Stimulated activated CD8-positive, alpha-beta memory T cell treated with anti-CD3 and anti-CD28 coated beads, Interleukin-15, amount 100 ng/mL, for 1 hour (primary cell): Measurements from ENCODE around the gene PLEKHA7.

Source experiments
- DNase-seq: peaks from one replicate; pipeline ENCODE4 v3.0.0-alpha.2; 2020; ENCODE audit warnings: low read depth

Gene PLEKHA7

GRCh38 chr11:16805938-16806337 is 208.3 kb downstream of the PLEKHA7 start:
- DNase-seq = no peak

GRCh38 chr11:16804104-16804947 is 209.9 kb downstream of the PLEKHA7 start:
- DNase-seq = no peak

GRCh38 chr11:16801288-16801980 is 212.8 kb downstream of the PLEKHA7 start:
- DNase-seq = no peak

GRCh38 chr11:16800382-16800781 is 213.8 kb downstream of the PLEKHA7 start:
- DNase-seq = no peak

- DNase-seq = no peak
Observed at GRCh38 chr11:16799890-16800289, 214.3 kb downstream of the PLEKHA7 start.

- no peak for DNase-seq
Observed at GRCh38 chr11:16799221-16799620, 215.0 kb downstream of the PLEKHA7 start.

- DNase-seq = no peak
Observed at GRCh38 chr11:16797776-16798175, 216.4 kb downstream of the PLEKHA7 start.

GRCh38 chr11:16796311-16796710 is 217.9 kb downstream of the PLEKHA7 start:
- DNase-seq = no peak

GRCh38 chr11:16795146-16795545 is 219.1 kb downstream of the PLEKHA7 start:
- DNase-seq = no peak

- DNase-seq = no peak
Observed at GRCh38 chr11:16794047-16794818, 220.0 kb downstream of the PLEKHA7 start.

- no peak for DNase-seq
Observed at GRCh38 chr11:16793511-16793910, 220.7 kb downstream of the PLEKHA7 start.

- DNase-seq = no peak
Observed at GRCh38 chr11:16793009-16793408, 221.2 kb downstream of the PLEKHA7 start.

GRCh38 chr11:16792426-16792825 is 221.8 kb downstream of the PLEKHA7 start:
- DNase-seq = no peak

- no peak for DNase-seq
Observed at GRCh38 chr11:16791191-16791961, 222.8 kb downstream of the PLEKHA7 start.

GRCh38 chr11:16790486-16791190 is 223.6 kb downstream of the PLEKHA7 start:
- DNase-seq = no peak

- no peak for DNase-seq
Observed at GRCh38 chr11:16789560-16790485, 224.4 kb downstream of the PLEKHA7 start.

- no peak for DNase-seq
Observed at GRCh38 chr11:16789063-16789420, 225.2 kb downstream of the PLEKHA7 start.

GRCh38 chr11:16788141-16789062 is 225.8 kb downstream of the PLEKHA7 start:
- DNase-seq = no peak
